HL-60 (cell line): ENCODE measurements around the gene PDXP.

Experiments
- CTCF ChIP-seq: IDR thresholded peaks from one replicate; pipeline ENCODE4 v1.5.1; 2011; ENCODE audit warnings: low read length, control low read depth, inconsistent platforms; ENCODE audit not compliant: insufficient read depth
- GABPA ChIP-seq: IDR thresholded peaks from 2 replicates; pipeline ENCODE4 v1.6.1; 2012; ENCODE audit warnings: low read depth
- POLR2AphosphoS5 ChIP-seq: IDR thresholded peaks from 2 replicates; pipeline ENCODE4 v1.6.1; 2012; ENCODE audit warnings: low read depth
- REST ChIP-seq: IDR thresholded peaks from 2 replicates; pipeline ENCODE4 v1.6.1; 2012; ENCODE audit warnings: low read depth; ENCODE audit not compliant: insufficient replicate concordance
- SPI1 ChIP-seq: IDR thresholded peaks from 2 replicates; pipeline ENCODE4 v1.6.1; 2012; ENCODE audit warnings: low read depth, mild to moderate bottlenecking, borderline replicate concordance

- no peak for TF ChIP-seq CTCF
- TF ChIP-seq POLR2AphosphoS5 = no peak
- no peak for TF ChIP-seq SPI1
- TF ChIP-seq REST = no peak
- no peak for TF ChIP-seq GABPA
Observed at GRCh38 chr22:37631448-37632173, 26.9 kb upstream of the PDXP start.
